ENCODE measurements around the gene CENPH.

- TF ChIP-seq, protein P1, sequence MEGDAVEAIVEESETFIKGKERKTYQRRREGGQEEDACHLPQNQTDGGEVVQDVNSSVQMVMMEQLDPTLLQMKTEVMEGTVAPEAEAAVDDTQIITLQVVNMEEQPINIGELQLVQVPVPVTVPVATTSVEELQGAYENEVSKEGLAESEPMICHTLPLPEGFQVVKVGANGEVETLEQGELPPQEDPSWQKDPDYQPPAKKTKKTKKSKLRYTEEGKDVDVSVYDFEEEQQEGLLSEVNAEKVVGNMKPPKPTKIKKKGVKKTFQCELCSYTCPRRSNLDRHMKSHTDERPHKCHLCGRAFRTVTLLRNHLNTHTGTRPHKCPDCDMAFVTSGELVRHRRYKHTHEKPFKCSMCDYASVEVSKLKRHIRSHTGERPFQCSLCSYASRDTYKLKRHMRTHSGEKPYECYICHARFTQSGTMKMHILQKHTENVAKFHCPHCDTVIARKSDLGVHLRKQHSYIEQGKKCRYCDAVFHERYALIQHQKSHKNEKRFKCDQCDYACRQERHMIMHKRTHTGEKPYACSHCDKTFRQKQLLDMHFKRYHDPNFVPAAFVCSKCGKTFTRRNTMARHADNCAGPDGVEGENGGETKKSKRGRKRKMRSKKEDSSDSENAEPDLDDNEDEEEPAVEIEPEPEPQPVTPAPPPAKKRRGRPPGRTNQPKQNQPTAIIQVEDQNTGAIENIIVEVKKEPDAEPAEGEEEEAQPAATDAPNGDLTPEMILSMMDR (conservative IDR thresholded peaks at IDR 0.05 in 1 of 2, IDR thresholded peaks at IDR 0.05 in 1 of 2; ENCODE audit: extremely low read depth in 1 of 2, insufficient read depth in 1 of 2, low read depth in 1 of 2, low read length in 2 of 2): no peak
- no peak for TF ChIP-seq EZH2 (IDR thresholded peaks at IDR 0.05; ENCODE audit: borderline replicate concordance, low read length)
These were observed 48.6 kb upstream of the CENPH start for GRCh38 chr5:69140827-69141226.
